H54 (cell line): ENCODE measurements around the gene POLE3.
A peak's percentile ranks its signal among the peaks of the same experiment; 100 is the strongest.
"Not testable (repeated sequence)": the region's sequence is repeated elsewhere in the genome, so short reads cannot be mapped to it uniquely, and the experiment has no call there.

ENCODE experiments used
- DNase-seq: peaks from one replicate; pipeline ENCODE4 v3.0.0; 2011; ENCODE audit warnings: low spot score, mixed read lengths; ENCODE audit not compliant: insufficient read length
- FAIRE-seq: peaks from 3 replicates; lab custom pipeline; 2011; peaks lifted over from hg19 to GRCh38; lab: Jason Lieb, UNC
- POLR2A ChIP-seq: IDR thresholded peaks from 2 replicates; pipeline ENCODE4 v1.6.1; 2011; ENCODE audit warnings: low read depth, mild to moderate bottlenecking, low read length

POLE3 gene

GRCh38 chr9:113376634-113377567, 33.6 kb downstream of the POLE3 start, which contains the start of gene HDHD3:
TSS of gene HDHD3 (minus strand) at chr9:113376986. CDS start at chr9:113374354, 2,632 bp downstream.
- FAIRE-seq (no peak), DNase-seq (peak; percentile 86)
- 0 out of 2 replicates have a peak, but pooled peaks have one; percentile 47 for TF ChIP-seq POLR2A

DNA sequence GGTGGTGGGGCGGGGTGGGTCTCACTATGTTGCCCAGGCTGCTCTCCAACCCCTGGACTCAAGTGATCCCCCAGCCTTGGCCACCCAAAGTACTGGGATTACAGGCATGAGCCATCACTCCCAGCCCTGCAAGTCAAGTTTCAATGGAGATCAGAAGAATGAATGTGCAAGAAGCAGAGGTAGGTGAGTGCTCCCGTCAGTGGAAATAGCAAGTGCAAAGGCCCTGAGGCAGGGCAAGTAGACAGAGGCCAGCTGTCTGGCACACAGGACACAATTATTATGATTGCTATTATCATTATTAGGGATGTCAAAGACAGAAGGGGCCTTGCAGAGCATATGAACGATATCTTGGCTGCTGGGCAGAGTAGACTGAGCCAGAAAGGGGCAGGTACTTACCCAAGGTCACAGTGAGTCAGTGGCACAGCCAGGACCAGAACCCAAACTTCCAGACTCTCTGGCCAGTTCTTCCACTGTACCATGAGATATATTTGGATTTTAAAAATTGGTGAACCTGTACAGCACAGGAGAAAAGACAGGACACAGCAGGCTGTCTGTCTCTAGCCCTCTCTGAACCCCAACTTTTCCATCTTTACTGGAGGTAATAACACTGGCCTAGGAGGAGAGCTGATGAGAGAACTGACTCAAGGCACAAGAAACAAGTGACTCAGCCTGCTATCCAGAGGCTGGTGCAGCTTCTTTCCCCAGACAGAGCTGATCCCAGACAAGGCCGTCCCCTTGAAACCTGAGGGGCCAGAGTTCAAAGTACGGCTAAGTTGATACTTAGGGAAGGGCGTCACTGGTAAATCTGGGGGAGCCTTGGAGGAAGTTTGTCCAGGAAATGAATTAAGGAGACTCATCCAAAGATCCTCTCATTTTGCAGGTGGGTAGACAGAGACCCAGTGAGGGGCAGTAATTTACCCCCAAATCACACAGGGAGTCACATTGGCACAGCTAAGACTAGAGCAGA, 35.1 kb downstream of the POLE3 start:
- FAIRE-seq = peak; percentile 81
- no peak for TF ChIP-seq POLR2A
- DNase-seq = peak; percentile 49

DNA sequence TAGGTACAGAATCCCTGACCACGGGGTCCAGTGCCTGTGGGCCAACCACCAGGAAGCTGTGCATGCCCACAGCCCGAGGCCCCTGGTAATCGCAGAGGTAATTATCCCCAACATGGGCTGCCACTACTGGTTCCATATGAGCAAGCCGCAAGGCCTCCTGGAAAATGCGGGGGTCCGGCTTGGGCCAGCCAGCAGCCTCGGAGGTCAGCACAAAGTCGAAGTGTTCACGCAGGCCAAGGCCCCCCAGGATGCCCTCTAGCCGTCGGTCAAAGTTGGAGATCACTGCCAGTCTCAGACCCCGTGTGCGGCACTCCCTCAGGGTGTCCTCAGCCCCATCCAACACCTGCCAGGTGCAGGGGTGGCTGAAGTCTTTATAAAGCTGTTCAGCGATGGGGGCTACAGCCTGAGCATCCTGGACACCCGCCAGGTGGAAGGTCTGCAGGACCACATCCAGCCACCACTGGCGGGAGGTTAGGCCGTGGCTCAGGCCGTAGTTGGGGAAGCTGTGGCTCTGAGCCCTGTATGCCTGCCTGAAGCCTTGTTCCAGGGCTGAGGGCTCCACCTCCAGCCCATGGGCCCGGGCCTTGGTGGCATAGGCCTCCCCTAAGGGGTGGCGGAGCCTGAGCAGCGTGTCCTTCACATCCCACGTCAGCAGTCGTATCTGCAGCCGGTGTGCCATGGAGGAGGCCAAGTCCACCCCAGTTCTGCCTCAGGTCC, 36.6 kb downstream of the POLE3 start:
- no peak for TF ChIP-seq POLR2A
- DNase-seq (no peak), FAIRE-seq (no peak)

DNA sequence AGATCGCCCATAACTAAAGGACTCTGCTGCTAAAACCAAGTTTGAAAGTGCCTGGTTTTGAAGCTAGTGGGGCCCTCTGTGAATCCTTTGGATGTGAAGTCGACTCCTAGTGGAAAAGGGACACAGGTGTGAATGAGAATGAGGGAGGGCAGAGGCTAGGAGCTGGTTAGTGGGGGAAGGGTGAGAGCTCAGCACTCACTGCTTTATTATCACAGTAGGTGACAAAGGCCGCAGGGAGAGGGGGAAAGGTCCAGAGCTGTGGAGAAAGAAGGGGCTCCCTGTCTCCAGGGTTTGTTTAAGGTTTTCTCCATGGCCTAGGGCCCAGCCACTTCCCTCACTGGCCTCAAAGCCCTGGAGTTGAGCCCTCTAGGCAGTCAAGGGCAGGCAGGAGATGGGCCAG, 37.2 kb downstream of the POLE3 start:
- FAIRE-seq (no peak), DNase-seq (no peak)
- TF ChIP-seq POLR2A = no peak

GRCh38 chr9:113372059-113372458, 38.4 kb downstream of the POLE3 start:
- FAIRE-seq (no peak), DNase-seq (no peak)
- no peak for TF ChIP-seq POLR2A

- DNase-seq (no peak), FAIRE-seq (no peak)
- no peak for TF ChIP-seq POLR2A
Measured at GRCh38 chr9:113370806-113371325, 39.6 kb downstream of the POLE3 start.

DNA sequence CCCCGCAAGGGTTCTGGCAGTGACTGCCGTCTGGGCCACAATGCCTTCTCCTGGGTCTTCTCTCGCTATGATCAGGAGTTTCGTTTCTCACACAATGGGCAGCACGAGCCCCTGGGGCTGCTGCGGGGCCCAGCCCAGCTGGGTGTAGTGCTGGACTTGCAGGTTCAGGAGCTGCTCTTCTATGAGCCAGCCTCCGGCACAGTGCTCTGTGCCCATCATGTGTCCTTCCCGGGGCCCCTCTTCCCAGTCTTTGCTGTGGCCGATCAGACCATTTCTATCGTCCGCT, 40.7 kb downstream of the POLE3 start:
- DNase-seq (no peak), FAIRE-seq (no peak)
- TF ChIP-seq POLR2A = no peak

GRCh38 chr9:113368982-113369854, 41.3 kb downstream of the POLE3 start:
- no peak for DNase-seq
- TF ChIP-seq POLR2A = no peak
- FAIRE-seq = no peak

DNA sequence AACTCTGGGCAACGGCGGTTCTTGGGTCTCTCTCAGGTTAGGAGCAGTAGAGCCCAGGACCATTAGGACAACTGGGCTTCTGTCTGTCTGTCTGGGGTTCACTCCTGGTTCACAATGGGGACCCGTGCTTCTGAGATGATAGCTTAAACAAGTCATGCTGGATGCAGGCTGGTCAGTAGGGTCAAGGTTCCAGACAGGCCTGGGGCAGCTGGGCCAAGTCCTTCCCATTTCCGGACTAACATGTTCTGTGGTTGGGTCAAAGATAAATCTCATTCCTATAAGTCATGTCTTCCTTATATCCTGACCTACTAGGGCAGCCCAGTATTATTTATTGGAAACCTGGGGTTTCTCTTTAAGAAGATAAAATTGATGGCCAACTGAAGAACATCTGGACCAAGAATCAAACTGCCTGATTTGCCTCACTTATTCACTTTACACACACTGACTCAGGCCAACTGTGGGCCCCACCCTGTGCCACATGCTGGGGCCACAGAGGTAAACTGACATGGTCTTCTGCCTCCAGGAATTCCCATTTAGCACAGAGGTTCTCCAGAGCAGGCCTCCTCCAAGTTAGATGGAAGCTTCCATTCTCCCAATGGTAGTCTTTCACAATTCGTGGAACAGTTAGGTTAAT, 42.0 kb downstream of the POLE3 start:
- TF ChIP-seq POLR2A = no peak
- DNase-seq (no peak), FAIRE-seq (no peak)

DNA sequence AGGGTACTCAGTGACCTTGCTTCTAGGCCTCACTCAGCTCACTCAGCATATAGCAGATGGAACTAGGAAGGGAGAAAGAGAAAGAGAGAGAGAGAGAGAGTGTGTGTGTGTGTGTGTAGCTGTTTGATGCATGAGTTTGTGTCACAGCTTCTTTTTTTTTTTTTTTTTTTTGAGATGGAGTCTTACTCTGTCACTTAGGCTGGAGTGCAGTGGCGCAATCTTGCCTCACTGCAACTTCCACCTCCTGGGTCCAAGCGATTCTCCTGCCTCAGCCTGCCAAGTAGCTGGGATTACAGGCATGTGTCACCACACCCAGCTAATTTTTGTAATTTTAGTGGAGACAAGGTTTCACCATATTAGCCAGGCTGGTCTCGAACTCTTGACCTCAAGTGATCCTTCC, 44.8 kb downstream of the POLE3 start:
- FAIRE-seq = not testable (repeated sequence)

DNA sequence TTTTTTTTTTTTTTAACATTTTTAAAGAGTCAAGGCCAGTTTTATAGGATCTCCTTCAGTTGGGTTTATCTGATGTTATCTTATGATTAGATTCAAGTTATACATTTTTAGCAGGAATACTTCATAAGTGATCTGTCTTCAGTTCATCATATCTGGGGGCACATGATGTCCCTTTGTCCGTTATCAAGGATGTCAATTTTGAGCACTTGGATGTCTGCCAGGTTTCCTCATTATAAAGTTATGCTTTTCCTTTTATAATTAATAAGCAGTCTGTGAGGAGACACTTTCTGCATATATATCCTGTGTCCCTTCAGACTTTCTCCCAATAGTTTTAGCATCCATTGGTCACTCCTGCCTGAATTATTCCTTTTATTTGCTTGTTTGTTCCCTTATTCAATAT, 45.5 kb downstream of the POLE3 start:
- no peak for DNase-seq
- no peak for FAIRE-seq
- TF ChIP-seq POLR2A = no peak

More for the DNA sequence above, 44.8 kb downstream of the POLE3 start:
- DNase-seq = not testable (repeated sequence)

- no peak for DNase-seq
- FAIRE-seq = no peak
- no peak for TF ChIP-seq POLR2A
Measured at GRCh38 chr9:113363336-113363735, 47.1 kb downstream of the POLE3 start.
